HEK293 (cell line): Measurements from ENCODE around the gene SULT2B1.

Source experiments
- CTCF ChIA-PET: fragments of 350-600 bp; formaldehyde crosslinking; extraction: SDS; loops from one replicate; lab custom pipeline; 2021; ENCODE audit warnings: antibody characterized with exemption; lab: Yijun Ruan, JAX
- POLR2A ChIA-PET: fragments of 300-600 bp; formaldehyde crosslinking; extraction: SDS; loops from one replicate; lab custom pipeline; 2020; ENCODE audit warnings: antibody characterized with exemption, inconsistent platforms; lab: Yijun Ruan, JAX
- H3K27ac ChIP-seq: fragments of 200-500 bp; sonication (Bioruptor generic); 2 replicates; pipeline ENCODE4 v1.5.1; 2014; ENCODE audit warnings: low read depth, low read length, control low read depth, inconsistent platforms; ENCODE audit errors: extremely low read depth
- H3K36me3 ChIP-seq, 2 experiments: fragments of 200-500 bp in 1 of 2; sonication (Bioruptor generic) in 1 of 2; 1 replicate in 1 of 2; 2 replicates in 1 of 2; pipeline ENCODE4 v1.5.1; 2014 to 2017; ENCODE audit warnings: inconsistent platforms in 2 of 2, low read length in 2 of 2; ENCODE audit not compliant: control insufficient read depth in 2 of 2, insufficient read depth in 1 of 2
- H3K4me1 ChIP-seq: fragments of 200-500 bp; sonication (Bioruptor generic); 2 replicates; pipeline ENCODE4 v1.5.1; 2014; ENCODE audit warnings: mild to moderate bottlenecking, low read length, inconsistent platforms; ENCODE audit not compliant: control insufficient read depth, insufficient read depth
- H3K4me3 ChIP-seq: 2 replicates; pipeline ENCODE4 v1.5.1; 2011; ENCODE audit warnings: low read depth, mild to moderate bottlenecking, control low read depth, low read length, moderate library complexity
- H3K9me3 ChIP-seq: fragments of 200-500 bp; sonication (Bioruptor generic); 2 replicates; pipeline ENCODE4 v1.5.1; 2014; ENCODE audit warnings: low read depth, low read length, inconsistent platforms; ENCODE audit not compliant: control insufficient read depth, insufficient read depth
- BCL11B ChIP-seq: fragments of 450-650 bp; formaldehyde crosslinking; IDR thresholded peaks from 2 replicates; pipeline ENCODE4 v1.5.1; 2016; ENCODE audit warnings: low read depth, missing biosample characterization, missing genetic modification characterization
- EGR2 ChIP-seq: fragments of 450-650 bp; formaldehyde crosslinking; IDR thresholded peaks from 2 replicates; pipeline ENCODE4 v1.5.1; 2016; ENCODE audit warnings: low read depth, missing biosample characterization, missing genetic modification characterization
- KLF1 ChIP-seq: fragments of 450-650 bp; formaldehyde crosslinking; IDR thresholded peaks from 2 replicates; pipeline ENCODE4 v1.5.1; 2016; ENCODE audit warnings: missing biosample characterization, missing genetic modification characterization
- KLF9 ChIP-seq: fragments of 450-650 bp; formaldehyde crosslinking; IDR thresholded peaks from 2 replicates; pipeline ENCODE4 v1.5.1; 2016; ENCODE audit warnings: missing biosample characterization, missing genetic modification characterization, low read depth
- SCRT1 ChIP-seq: fragments of 450-650 bp; formaldehyde crosslinking; IDR thresholded peaks from 2 replicates; pipeline ENCODE4 v1.5.1; 2016; ENCODE audit warnings: missing biosample characterization, missing genetic modification characterization, borderline replicate concordance
- SCRT2 ChIP-seq: fragments of 450-650 bp; formaldehyde crosslinking; IDR thresholded peaks from 2 replicates; pipeline ENCODE4 v1.5.1; 2016; ENCODE audit warnings: missing biosample characterization, missing genetic modification characterization
- SP2 ChIP-seq: fragments of 450-650 bp; formaldehyde crosslinking; IDR thresholded peaks from 2 replicates; pipeline ENCODE4 v1.5.1; 2016; ENCODE audit warnings: missing biosample characterization, missing genetic modification characterization
- SP3 ChIP-seq: fragments of 450-650 bp; formaldehyde crosslinking; IDR thresholded peaks from 2 replicates; pipeline ENCODE4 v1.5.1; 2016; ENCODE audit warnings: missing biosample characterization, missing genetic modification characterization
- ZEB2 ChIP-seq: fragments of 450-650 bp; formaldehyde crosslinking; IDR thresholded peaks from 2 replicates; pipeline ENCODE4 v1.5.1; 2016; ENCODE audit warnings: missing biosample characterization, missing genetic modification characterization
- ZNF157 ChIP-seq: fragments of 450-650 bp; formaldehyde crosslinking; IDR thresholded peaks from 2 replicates; pipeline ENCODE4 v1.5.1; 2016; ENCODE audit warnings: missing biosample characterization, missing genetic modification characterization
- ZNF292 ChIP-seq: fragments of 450-650 bp; formaldehyde crosslinking; IDR thresholded peaks from 2 replicates; pipeline ENCODE4 v1.5.1; 2016; ENCODE audit warnings: low read depth, missing biosample characterization, missing genetic modification characterization, borderline replicate concordance
- ZNF350 ChIP-seq: fragments of 450-650 bp; formaldehyde crosslinking; IDR thresholded peaks from 2 replicates; pipeline ENCODE4 v1.5.0; 2017; ENCODE audit warnings: missing biosample characterization, mild to moderate bottlenecking, missing genetic modification characterization
- ZNF366 ChIP-seq: fragments of 450-650 bp; formaldehyde crosslinking; conservative IDR thresholded peaks from 2 replicates; pipeline ENCODE4 v1.5.1; 2016; ENCODE audit warnings: missing biosample characterization, missing genetic modification characterization
- ZNF473 ChIP-seq: fragments of 450-650 bp; formaldehyde crosslinking; IDR thresholded peaks from 2 replicates; pipeline ENCODE4 v1.5.1; 2017; ENCODE audit warnings: missing biosample characterization, missing genetic modification characterization
- ZNF521 ChIP-seq: fragments of 450-650 bp; formaldehyde crosslinking; IDR thresholded peaks from 2 replicates; pipeline ENCODE4 v1.5.1; 2017; ENCODE audit warnings: missing biosample characterization, mild to moderate bottlenecking, missing genetic modification characterization
- ZNF529 ChIP-seq: fragments of 450-650 bp; formaldehyde crosslinking; IDR thresholded peaks from 2 replicates; pipeline ENCODE4 v1.5.1; 2017; ENCODE audit warnings: missing genetic modification characterization, missing biosample characterization; ENCODE audit not compliant: insufficient replicate concordance
- ZNF571 ChIP-seq: fragments of 450-650 bp; formaldehyde crosslinking; IDR thresholded peaks from 2 replicates; pipeline ENCODE4 v1.5.0; 2017; ENCODE audit warnings: missing biosample characterization, missing genetic modification characterization
- ZNF600 ChIP-seq: fragments of 450-650 bp; formaldehyde crosslinking; IDR thresholded peaks from 2 replicates; pipeline ENCODE4 v1.5.1; 2016; ENCODE audit warnings: missing biosample characterization, missing genetic modification characterization
- ZNF629 ChIP-seq: fragments of 450-650 bp; formaldehyde crosslinking; IDR thresholded peaks from 2 replicates; pipeline ENCODE4 v1.5.1; 2017; ENCODE audit warnings: missing biosample characterization, missing genetic modification characterization
- TF ChIP-seq, protein P1 (sequence below): fragments of 450-650 bp; formaldehyde crosslinking; IDR thresholded peaks from 2 replicates; pipeline ENCODE4 v1.5.1; 2016; ENCODE audit warnings: missing biosample characterization, missing genetic modification characterization
- TF ChIP-seq, protein P2 (sequence below): fragments of 450-650 bp; formaldehyde crosslinking; IDR thresholded peaks from 2 replicates; pipeline ENCODE4 v1.5.1; 2016; ENCODE audit warnings: missing biosample characterization, missing genetic modification characterization

SULT2B1 gene

DNA sequence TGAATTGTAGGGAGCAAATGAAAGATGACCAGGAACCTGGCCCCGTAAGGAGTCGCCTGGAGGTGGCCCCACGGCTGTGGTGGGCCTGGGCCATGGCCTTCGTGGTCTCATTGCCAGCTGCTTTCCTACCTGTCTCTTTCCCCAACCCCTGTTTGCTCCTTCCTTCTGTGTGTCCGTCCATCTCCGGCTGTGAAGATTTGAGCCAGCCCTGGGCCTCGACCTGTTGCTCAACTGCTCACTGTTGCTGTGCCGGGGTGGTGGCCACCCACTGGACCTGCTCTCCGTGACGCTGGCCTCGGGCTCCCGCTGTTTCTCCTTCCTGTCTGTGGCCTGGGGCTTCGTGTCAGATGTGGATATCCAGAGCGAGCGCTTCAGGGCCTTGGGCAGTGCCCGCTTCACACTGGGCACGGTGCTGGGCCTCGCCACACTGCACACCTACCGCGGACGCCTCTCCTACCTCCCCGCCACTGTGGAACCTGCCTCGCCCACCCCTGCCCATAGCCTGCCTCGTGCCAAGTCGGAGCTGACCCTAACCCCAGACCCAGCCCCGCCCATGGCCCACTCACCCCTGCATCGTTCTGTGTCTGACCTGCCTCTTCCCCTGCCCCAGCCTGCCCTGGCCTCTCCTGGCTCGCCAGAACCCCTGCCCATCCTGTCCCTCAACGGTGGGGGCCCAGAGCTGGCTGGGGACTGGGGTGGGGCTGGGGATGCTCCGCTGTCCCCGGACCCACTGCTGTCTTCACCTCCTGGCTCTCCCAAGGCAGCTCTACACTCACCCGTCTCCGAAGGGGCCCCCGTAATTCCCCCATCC, 76.7 kb downstream of the SULT2B1 start:
- peaks cover 5% of the 10 kb centered on the region for H3K4me1 ChIP-seq
- no peak overlapping the region for H3K4me3 ChIP-seq
- H3K9me3 ChIP-seq, result no peaks in the 10 kb centered on the region
- POLR2A ChIA-PET, result interaction anchor here (1.7 to 8.1 kb wide), 3 partner anchors 10 to 17 kb away, joined by 5 to 97 read pairs (median 10); partner anchors contain the start of genes CA11, FAM83E, RPL18 and SPHK2
- peak; percentile 81 for TF ChIP-seq SCRT1 (tag by site-specific recombination)
- no peak for TF ChIP-seq ZNF350 (tag by site-specific recombination)
- TF ChIP-seq, protein P1, sequence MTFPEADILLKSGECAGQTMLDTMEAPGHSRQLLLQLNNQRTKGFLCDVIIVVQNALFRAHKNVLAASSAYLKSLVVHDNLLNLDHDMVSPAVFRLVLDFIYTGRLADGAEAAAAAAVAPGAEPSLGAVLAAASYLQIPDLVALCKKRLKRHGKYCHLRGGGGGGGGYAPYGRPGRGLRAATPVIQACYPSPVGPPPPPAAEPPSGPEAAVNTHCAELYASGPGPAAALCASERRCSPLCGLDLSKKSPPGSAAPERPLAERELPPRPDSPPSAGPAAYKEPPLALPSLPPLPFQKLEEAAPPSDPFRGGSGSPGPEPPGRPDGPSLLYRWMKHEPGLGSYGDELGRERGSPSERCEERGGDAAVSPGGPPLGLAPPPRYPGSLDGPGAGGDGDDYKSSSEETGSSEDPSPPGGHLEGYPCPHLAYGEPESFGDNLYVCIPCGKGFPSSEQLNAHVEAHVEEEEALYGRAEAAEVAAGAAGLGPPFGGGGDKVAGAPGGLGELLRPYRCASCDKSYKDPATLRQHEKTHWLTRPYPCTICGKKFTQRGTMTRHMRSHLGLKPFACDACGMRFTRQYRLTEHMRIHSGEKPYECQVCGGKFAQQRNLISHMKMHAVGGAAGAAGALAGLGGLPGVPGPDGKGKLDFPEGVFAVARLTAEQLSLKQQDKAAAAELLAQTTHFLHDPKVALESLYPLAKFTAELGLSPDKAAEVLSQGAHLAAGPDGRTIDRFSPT (tag by site-specific recombination), result peak; percentile 57; the same call in 1 of the 2 replicates
- no peak for TF ChIP-seq ZNF157 (tag by site-specific recombination)
- no peak for TF ChIP-seq ZNF521 (tag by site-specific recombination)
- no peak for TF ChIP-seq ZNF366
- peak; percentile 95 for TF ChIP-seq SCRT2 (tag by site-specific recombination)
- TF ChIP-seq ZNF629 (tag by site-specific recombination), result no peak
- no peak for TF ChIP-seq ZNF529 (tag by site-specific recombination)
- TF ChIP-seq, protein P2, sequence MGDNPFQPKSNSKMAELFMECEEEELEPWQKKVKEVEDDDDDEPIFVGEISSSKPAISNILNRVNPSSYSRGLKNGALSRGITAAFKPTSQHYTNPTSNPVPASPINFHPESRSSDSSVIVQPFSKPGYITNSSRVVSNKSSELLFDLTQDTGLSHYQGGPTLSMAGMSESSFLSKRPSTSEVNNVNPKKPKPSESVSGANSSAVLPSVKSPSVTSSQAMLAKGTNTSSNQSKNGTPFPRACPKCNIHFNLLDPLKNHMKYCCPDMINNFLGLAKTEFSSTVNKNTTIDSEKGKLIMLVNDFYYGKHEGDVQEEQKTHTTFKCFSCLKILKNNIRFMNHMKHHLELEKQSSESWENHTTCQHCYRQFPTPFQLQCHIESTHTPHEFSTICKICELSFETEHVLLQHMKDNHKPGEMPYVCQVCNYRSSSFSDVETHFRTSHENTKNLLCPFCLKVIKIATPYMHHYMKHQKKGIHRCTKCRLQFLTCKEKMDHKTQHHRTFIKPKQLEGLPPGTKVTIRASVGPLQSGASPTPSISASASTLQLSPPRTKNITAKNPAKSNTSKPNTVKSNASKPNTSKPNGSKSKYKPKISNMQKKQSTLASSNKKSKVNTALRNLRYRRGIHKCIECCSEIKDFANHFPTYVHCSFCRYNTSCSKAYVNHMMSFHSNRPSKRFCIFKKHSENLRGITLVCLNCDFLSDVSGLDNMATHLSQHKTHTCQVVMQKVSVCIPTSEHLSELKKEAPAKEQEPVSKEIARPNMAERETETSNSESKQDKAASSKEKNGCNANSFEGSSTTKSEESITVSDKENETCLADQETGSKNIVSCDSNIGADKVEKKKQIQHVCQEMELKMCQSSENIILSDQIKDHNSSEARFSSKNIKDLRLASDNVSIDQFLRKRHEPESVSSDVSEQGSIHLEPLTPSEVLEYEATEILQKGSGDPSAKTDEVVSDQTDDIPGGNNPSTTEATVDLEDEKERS (tag by site-specific recombination), result no peak
- TF ChIP-seq ZNF473, result no peak
- CTCF ChIA-PET, result interaction anchor here (1.2 kb wide), 2 partner anchors 11 to 17 kb away, joined by 3 read pairs; partner anchors contain the start of gene CA11
- peaks cover 8 to 52% of the 10 kb centered on the region in 2 experiments; a peak in 2 of 3 replicates for H3K36me3 ChIP-seq
- peak overlapping the region; percentile 37; the same call in 1 of the 2 replicates for H3K27ac ChIP-seq

DNA sequence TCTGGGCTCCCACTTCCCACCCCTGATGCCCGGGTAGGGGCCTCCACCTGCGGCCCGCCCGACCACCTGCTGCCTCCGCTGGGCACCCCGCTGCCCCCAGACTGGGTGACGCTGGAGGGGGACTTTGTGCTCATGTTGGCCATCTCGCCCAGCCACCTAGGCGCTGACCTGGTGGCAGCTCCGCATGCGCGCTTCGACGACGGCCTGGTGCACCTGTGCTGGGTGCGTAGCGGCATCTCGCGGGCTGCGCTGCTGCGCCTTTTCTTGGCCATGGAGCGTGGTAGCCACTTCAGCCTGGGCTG, 77.3 kb downstream of the SULT2B1 start:
- H3K4me1 ChIP-seq, result peaks cover 9% of the 10 kb centered on the region; the same call in 1 of the 2 replicates
- no peaks in the 10 kb centered on the region for H3K9me3 ChIP-seq
- POLR2A ChIA-PET, result interaction anchor here (1.9 to 8.1 kb wide), 2 partner anchors 10 to 14 kb away, joined by 10 to 97 read pairs; partner anchors contain the start of genes FAM83E, RPL18 and SPHK2
- TF ChIP-seq SCRT1 (tag by site-specific recombination) (peak; percentile 30; the same call in 1 of the 2 replicates), ZNF571 (tag by site-specific recombination) (no peak)
- no peak overlapping the region for H3K27ac ChIP-seq
- CTCF ChIA-PET, result interaction anchor here (1.2 kb wide), 1 partner anchor 17 kb away, joined by 3 read pairs; the partner anchor contains the start of gene CA11
- H3K4me3 ChIP-seq, result no peak overlapping the region
- H3K36me3 ChIP-seq, result peaks cover 8 to 52% of the 10 kb centered on the region in 2 experiments; a peak in 2 of 3 replicates

DNA sequence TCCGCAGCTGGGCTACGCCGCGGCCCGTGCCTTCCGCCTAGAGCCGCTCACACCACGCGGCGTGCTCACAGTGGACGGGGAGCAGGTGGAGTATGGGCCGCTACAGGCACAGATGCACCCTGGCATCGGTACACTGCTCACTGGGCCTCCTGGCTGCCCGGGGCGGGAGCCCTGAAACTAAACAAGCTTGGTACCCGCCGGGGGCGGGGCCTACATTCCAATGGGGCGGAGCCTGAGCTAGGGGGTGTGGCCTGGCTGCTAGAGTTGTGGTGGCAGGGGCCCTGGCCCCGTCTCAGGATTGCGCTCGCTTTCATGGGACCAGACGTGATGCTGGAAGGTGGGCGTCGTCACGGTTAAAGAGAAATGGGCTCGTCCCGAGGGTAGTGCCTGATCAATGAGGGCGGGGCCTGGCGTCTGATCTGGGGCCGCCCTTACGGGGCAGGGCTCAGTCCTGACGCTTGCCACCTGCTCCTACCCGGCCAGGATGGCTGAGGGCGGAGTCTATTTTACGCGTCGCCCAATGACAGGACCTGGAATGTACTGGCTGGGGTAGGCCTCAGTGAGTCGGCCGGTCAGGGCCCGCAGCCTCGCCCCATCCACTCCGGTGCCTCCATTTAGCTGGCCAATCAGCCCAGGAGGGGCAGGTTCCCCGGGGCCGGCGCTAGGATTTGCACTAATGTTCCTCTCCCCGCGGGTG, 77.8 kb downstream of the SULT2B1 start:
- TF ChIP-seq ZEB2 (tag by site-specific recombination) (no peak), EGR2 (tag by site-specific recombination) (no peak), ZNF292 (no peak), KLF9 (tag by site-specific recombination) (peak; percentile 40), SP3 (tag by site-specific recombination) (peak; percentile 49; the same call in 1 of the 2 replicates), BCL11B (tag by site-specific recombination) (no peak), SP2 (tag by site-specific recombination) (peak; percentile 30; the same call in 1 of the 2 replicates), KLF1 (tag by site-specific recombination) (peak; percentile 81), ZNF600 (tag by site-specific recombination) (no peak)
- H3K4me3 ChIP-seq, result no peak overlapping the region

More for the DNA sequence above, 77.8 kb downstream of the SULT2B1 start:
- H3K36me3 ChIP-seq, result peaks cover 8 to 52% of the 10 kb centered on the region in 2 experiments; a peak in 2 of 3 replicates
- POLR2A ChIA-PET, result interaction anchor here (1.0 to 8.1 kb wide), 4 partner anchors 9 to 16 kb away, joined by 4 to 97 read pairs (median 7); partner anchors contain the start of genes FAM83E, RPL18 and SPHK2
- CTCF ChIA-PET, result interaction anchor here (0.6 to 1.2 kb wide), 2 partner anchors 8 to 16 kb away, joined by 3 read pairs; partner anchors contain the start of gene CA11
- H3K27ac ChIP-seq, result no peak overlapping the region
- no peaks in the 10 kb centered on the region for H3K9me3 ChIP-seq
- peaks cover 9% of the 10 kb centered on the region for H3K4me1 ChIP-seq
